Upper lobe of right lung (tissue), 1 donor: ENCODE data around the gene MCOLN3. TPM values are rescaled to one million over a fixed set of nuclear protein-coding genes. Genes with fewer than 3 reads are reported as not detected.

Experiments used
- ATAC-seq: fragments of 200-7000 bp; cut with Tn5 transposase; one replicate; pipeline ENCODE4 v1.9.1; 2020; ENCODE audit warnings: mild to moderate bottlenecking, moderate library complexity
- DNase-seq: peaks from one replicate; pipeline ENCODE4 v3.0.0-alpha.2; 2020
- H3K27ac ChIP-seq: fragments of 200-600 bp; one replicate; pipeline ENCODE4 v1.8.0; 2022
- H3K27me3 ChIP-seq: fragments of 200-600 bp; one replicate; pipeline ENCODE4 v1.8.0; 2022; ENCODE audit warnings: mild to moderate bottlenecking
- H3K36me3 ChIP-seq: fragments of 200-600 bp; one replicate; pipeline ENCODE4 v1.8.0; 2022
- H3K4me1 ChIP-seq: fragments of 200-600 bp; one replicate; pipeline ENCODE4 v1.8.0; 2022
- H3K4me3 ChIP-seq: fragments of 200-600 bp; one replicate; pipeline ENCODE4 v1.8.0; 2022; ENCODE audit warnings: mild to moderate bottlenecking
- H3K9me3 ChIP-seq: fragments of 200-600 bp; one replicate; pipeline ENCODE4 v1.8.0; 2022
- CTCF ChIP-seq: fragments of 200-600 bp; IDR thresholded peaks from one replicate; pipeline ENCODE4 v1.8.0; 2022; ENCODE audit warnings: antibody characterized with exemption
- intact Hi-C: fragments of 100-400 bp; cut with DNase I; formaldehyde crosslinking; loops from one replicate; pipeline ENCODE4 v1.11.0; 2022
- total RNA-seq: library from RNA; stranded (reverse); fragmentation: NEBNext Ultra II Directional; extraction: Animal tissue kit (Norgen Biotek cat#: 25700); gene quantifications from one replicate; pipeline ENCODE4 v1.2.1, GENCODE V29; 2021
- donor health status: DM: no; HTN: yes; CAD: no; lungs with severe emphysema.

Gene MCOLN3
- total RNA-seq, 1 donor from 2014 or later, result 14.0 TPM

GRCh38 chr1:85060038-85060437, 11.7 kb upstream of the MCOLN3 start:
- Histone ChIP-seq H3K4me3 (no peak overlapping the region), H3K9me3 (no peaks in the 10 kb centered on the region), H3K4me1 (no peaks in the 10 kb centered on the region), H3K27me3 (no peaks in the 10 kb centered on the region), H3K36me3 (no peaks in the 10 kb centered on the region), H3K27ac (no peak overlapping the region)
- ATAC-seq (no peak), DNase-seq (no peak)
- intact Hi-C loops, result no loop called here
- no peak for TF ChIP-seq CTCF

GRCh38 chr1:85059563-85059962, 11.3 kb upstream of the MCOLN3 start:
- no peaks in the 10 kb centered on the region for H3K27me3 ChIP-seq
- no peaks in the 10 kb centered on the region for H3K4me1 ChIP-seq
- intact Hi-C loops, result no loop called here
- no peaks in the 10 kb centered on the region for H3K9me3 ChIP-seq
- ATAC-seq (no peak), DNase-seq (no peak)
- no peak overlapping the region for H3K4me3 ChIP-seq
- no peak overlapping the region for H3K27ac ChIP-seq
- TF ChIP-seq CTCF, result no peak
- H3K36me3 ChIP-seq, result no peaks in the 10 kb centered on the region

DNA sequence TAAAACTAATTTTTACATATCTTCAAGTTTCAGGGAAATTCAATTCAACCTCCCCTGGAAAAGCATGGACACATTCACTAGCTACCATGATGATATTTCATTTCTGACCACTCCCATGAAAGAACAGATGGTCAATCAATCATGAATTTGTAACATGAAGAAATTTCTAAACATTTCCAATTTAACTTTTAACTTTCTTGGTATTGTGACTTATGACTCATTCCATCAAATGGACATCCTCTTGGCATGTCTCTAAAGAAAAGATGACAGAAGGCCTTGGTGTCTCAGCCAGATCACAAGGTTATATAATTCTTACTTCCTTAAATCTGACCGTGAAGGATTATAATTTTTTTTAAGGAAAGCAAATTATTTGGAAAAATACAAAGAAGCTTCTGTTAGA, 10.5 kb upstream of the MCOLN3 start:
- H3K9me3 ChIP-seq, result no peaks in the 10 kb centered on the region
- ATAC-seq, result no peak
- no peak for DNase-seq
- no peaks in the 10 kb centered on the region for H3K36me3 ChIP-seq
- H3K4me1 ChIP-seq, result no peaks in the 10 kb centered on the region
- H3K27me3 ChIP-seq, result no peaks in the 10 kb centered on the region
- H3K4me3 ChIP-seq, result no peak overlapping the region
- no peak overlapping the region for H3K27ac ChIP-seq
- TF ChIP-seq CTCF, result no peak
- intact Hi-C loops, result no loop called here

GRCh38 chr1:85058311-85058710, 10.0 kb upstream of the MCOLN3 start:
- Histone ChIP-seq H3K27ac (no peak overlapping the region), H3K4me1 (no peaks in the 10 kb centered on the region), H3K36me3 (no peaks in the 10 kb centered on the region), H3K27me3 (no peaks in the 10 kb centered on the region), H3K9me3 (no peaks in the 10 kb centered on the region), H3K4me3 (no peak overlapping the region)
- intact Hi-C loops, result no loop called here
- ATAC-seq (no peak), DNase-seq (no peak)
- no peak for TF ChIP-seq CTCF

DNA sequence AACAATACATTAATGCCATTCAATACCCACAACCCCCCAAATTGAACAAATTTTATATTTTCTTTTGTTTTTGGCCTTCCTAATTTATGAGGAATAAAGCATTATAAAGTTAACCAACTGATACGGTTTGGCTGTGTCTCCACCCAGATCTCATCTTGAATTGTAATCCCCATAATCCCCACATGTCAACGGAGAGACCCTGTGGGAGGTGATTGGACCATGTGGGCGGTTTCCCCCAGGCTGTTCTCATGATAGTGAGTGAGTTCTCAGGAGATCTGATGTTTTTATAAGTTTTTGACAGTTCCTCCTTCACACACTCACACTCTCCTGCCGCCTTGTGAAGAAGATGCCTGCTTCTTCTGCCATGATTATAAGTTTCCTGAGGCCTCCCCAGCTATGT, 6.4 kb upstream of the MCOLN3 start:
- Histone ChIP-seq H3K36me3 (no peaks in the 10 kb centered on the region), H3K9me3 (no peaks in the 10 kb centered on the region), H3K4me3 (no peak overlapping the region), H3K4me1 (no peaks in the 10 kb centered on the region), H3K27me3 (peaks cover 14% of the 10 kb centered on the region), H3K27ac (no peak overlapping the region)
- TF ChIP-seq CTCF, result no peak
- ATAC-seq (no peak), DNase-seq (no peak)
- intact Hi-C loops, result no loop called here

DNA sequence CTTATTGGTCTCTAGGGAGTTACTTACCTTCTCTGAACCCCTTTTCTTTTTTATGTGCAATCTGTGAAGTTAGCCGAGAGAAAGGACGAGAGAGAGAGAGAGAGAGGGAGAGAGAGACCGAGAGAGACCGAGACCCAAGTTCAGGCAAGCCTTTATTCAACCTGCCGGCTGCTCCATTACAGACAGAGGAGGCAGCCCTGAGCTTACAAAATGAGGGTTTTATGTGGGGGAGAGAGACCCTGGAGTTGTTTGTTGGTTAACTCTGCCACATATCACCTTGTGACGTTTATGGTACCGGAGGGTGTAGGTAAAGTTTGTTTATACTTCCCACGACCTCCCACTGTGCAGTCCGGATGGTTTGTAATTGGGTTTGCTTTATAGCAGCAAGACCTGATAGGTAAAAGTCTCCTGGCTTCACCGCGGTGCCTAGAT, 1.5 kb upstream of the MCOLN3 start:
- no peak for TF ChIP-seq CTCF
- H3K27ac ChIP-seq, result no peak overlapping the region
- no peaks in the 10 kb centered on the region for H3K36me3 ChIP-seq
- no peak for DNase-seq
- H3K4me1 ChIP-seq, result peaks cover 2% of the 10 kb centered on the region
- peaks cover 31% of the 10 kb centered on the region for H3K27me3 ChIP-seq
- intact Hi-C loops, result no loop called here
- no peak for ATAC-seq
- no peaks in the 10 kb centered on the region for H3K9me3 ChIP-seq
- H3K4me3 ChIP-seq, result no peak overlapping the region
